BJ (cell line): ENCODE results near the gene PEX3. TPM values are rescaled to one million over a fixed set of nuclear protein-coding genes. Genes with fewer than 3 reads are reported as not detected.
A peak's percentile ranks its signal among the peaks of the same experiment; 100 is the strongest.

Experiments
- CTCF ChIA-PET: fragments of 350-600 bp; formaldehyde crosslinking; extraction: SDS; loops from one replicate; lab custom pipeline; 2021; ENCODE audit warnings: antibody characterized with exemption, inconsistent platforms; lab: Yijun Ruan, JAX
- POLR2A ChIA-PET: fragments of 300-600 bp; sonication (Branson Sonifier 250); formaldehyde crosslinking; extraction: SDS; loops from one replicate; lab custom pipeline; 2021; ENCODE audit warnings: antibody characterized with exemption; lab: Charles Lee
- DNase-seq: peaks from one replicate; pipeline ENCODE4 v3.0.0-alpha.2; 2011; ENCODE audit warnings: low read depth
- H3K27me3 ChIP-seq: 2 replicates; pipeline ENCODE4 v1.6.0; 2011; ENCODE audit warnings: low read length; ENCODE audit not compliant: control insufficient read depth, insufficient read depth
- H3K36me3 ChIP-seq: 2 replicates; pipeline ENCODE4 v1.5.1; 2011; ENCODE audit warnings: low read length; ENCODE audit not compliant: control insufficient read depth, insufficient read depth
- H3K4me3 ChIP-seq: 2 replicates; pipeline ENCODE4 v1.5.1; 2011; ENCODE audit warnings: low read depth, mild to moderate bottlenecking, control low read depth, low read length
- polyA plus RNA-seq: library from polyadenylated mRNA; depleted of rRNA; stranded (reverse); fragments of >200 nt; gene quantifications from 2 replicates; pipeline ENCODE4 v1.2.3, GENCODE V29; 2011
- TF ChIP-seq, protein P1 (sequence below): IDR thresholded peaks from 2 replicates; pipeline ENCODE4 v1.5.1; 2011; ENCODE audit warnings: low read depth, mild to moderate bottlenecking, control low read depth, inconsistent platforms, low read length, moderate library complexity; ENCODE audit not compliant: insufficient read depth

Gene PEX3
- polyA plus RNA-seq, 1 experiment: 19.7 TPM

DNA sequence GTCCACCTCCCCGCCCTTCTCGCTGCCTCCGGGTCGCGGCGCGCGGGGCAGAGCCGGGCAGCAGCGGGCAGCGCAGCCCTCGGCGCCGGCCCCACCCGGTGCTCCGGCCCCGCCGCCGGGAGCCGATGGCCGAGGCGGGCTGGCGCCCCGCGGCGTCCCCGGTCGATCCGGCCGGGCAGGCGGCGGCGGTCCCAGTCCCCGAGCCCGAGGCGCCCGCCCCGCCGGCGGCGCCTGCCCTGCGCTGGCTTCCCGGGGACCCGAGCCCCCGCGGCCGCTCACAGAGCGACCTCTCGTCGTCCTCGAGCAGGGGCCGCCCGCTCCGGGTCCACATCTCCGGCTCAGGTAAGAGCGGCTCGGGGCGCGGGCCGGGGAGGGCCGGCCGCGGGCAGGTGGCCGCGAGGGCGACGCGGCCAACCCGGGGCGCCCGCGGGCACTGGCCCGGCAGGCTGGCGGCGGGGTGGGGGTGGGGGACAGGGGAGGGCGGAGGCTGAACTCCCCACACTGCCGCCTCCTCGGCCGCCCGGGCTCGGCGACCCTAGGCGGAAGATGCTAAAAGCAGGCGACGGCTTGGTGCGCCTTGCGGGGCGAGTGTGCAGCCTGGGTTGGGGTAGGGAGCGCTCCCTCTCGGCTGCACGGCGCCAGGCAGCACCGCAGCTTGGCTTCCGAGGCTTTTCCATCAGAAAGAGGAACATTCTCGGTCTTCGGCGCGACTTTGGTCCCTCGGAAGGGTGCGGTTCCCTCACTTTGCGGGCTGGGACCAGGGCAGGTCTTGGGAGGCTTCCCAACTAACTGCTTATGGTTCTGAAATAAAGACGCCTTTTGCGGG, 86.5 kb downstream of the PEX3 start:
- peak overlapping the region; percentile 47 for H3K4me3 ChIP-seq
- POLR2A ChIA-PET: no interaction called here
- CTCF ChIA-PET: interaction anchor here (0.9 to 1.9 kb wide), 5 partner anchors 12 to 476 kb away, joined by 3 to 9 read pairs (median 4); no protein-coding TSS in a partner anchor
- TF ChIP-seq, protein P1, sequence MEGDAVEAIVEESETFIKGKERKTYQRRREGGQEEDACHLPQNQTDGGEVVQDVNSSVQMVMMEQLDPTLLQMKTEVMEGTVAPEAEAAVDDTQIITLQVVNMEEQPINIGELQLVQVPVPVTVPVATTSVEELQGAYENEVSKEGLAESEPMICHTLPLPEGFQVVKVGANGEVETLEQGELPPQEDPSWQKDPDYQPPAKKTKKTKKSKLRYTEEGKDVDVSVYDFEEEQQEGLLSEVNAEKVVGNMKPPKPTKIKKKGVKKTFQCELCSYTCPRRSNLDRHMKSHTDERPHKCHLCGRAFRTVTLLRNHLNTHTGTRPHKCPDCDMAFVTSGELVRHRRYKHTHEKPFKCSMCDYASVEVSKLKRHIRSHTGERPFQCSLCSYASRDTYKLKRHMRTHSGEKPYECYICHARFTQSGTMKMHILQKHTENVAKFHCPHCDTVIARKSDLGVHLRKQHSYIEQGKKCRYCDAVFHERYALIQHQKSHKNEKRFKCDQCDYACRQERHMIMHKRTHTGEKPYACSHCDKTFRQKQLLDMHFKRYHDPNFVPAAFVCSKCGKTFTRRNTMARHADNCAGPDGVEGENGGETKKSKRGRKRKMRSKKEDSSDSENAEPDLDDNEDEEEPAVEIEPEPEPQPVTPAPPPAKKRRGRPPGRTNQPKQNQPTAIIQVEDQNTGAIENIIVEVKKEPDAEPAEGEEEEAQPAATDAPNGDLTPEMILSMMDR: peak; percentile 75
- no peak for DNase-seq
- no peaks in the 10 kb centered on the region for H3K36me3 ChIP-seq
- peaks cover 2% of the 10 kb centered on the region; the same call in 1 of the 2 replicates for H3K27me3 ChIP-seq

DNA sequence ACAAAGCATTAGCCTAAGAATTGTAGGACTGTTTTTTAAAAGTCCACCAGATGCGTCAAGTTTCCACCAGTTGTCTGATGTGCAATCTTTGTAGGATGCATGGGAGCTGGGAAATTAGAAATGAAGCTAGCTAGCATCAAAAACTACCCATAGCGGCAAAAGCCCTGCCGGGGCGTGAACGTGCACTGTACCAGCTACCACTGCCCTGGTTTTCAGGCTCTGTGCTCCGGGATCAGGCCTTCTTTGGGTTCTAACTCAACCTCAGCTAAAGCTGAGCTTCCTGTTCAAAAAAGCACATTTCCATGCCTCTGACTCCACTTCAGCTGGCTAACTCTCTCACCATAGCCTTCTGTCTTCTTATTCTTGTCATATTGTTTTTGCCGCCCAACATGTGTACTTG, 87.8 kb downstream of the PEX3 start:
- H3K27me3 ChIP-seq: no peaks in the 10 kb centered on the region; the same call in 1 of the 2 replicates
- no peak for DNase-seq
- TF ChIP-seq, protein P1: no peak
- ChIA-PET POLR2A (no interaction called here), CTCF (interaction anchor here (0.8 to 1.8 kb wide), 2 partner anchors 11 to 18 kb away, joined by 3 to 8 read pairs; no protein-coding TSS in a partner anchor)
- H3K36me3 ChIP-seq: no peaks in the 10 kb centered on the region
- H3K4me3 ChIP-seq: no peak overlapping the region

DNA sequence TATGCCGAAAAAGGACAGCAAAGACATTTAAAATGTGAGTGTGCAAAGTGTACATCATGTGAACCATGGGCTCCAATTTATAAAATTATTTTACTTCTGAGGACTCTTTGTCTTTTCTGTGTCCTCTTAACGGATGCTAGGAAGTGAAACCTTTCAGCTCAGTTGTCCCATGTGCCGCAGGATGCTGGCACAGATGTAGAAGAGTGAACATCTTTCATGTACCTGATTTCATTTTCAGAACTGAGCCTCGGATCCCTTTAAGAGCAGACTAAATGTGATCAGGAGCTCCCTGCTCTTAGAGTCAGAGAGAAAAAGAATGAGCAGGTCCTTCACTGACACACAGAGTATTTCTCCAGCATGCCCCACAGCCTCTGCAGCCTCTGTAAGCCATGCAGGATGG, 88.5 kb downstream of the PEX3 start:
- ChIA-PET POLR2A (no interaction called here), CTCF (interaction anchor here (1.8 kb wide), 1 partner anchor 11 kb away, joined by 8 read pairs; no protein-coding TSS in a partner anchor)
- TF ChIP-seq, protein P1: no peak
- no peak for DNase-seq
- Histone ChIP-seq H3K36me3 (no peaks in the 10 kb centered on the region), H3K27me3 (no peaks in the 10 kb centered on the region; the same call in 1 of the 2 replicates), H3K4me3 (no peak overlapping the region)

DNA sequence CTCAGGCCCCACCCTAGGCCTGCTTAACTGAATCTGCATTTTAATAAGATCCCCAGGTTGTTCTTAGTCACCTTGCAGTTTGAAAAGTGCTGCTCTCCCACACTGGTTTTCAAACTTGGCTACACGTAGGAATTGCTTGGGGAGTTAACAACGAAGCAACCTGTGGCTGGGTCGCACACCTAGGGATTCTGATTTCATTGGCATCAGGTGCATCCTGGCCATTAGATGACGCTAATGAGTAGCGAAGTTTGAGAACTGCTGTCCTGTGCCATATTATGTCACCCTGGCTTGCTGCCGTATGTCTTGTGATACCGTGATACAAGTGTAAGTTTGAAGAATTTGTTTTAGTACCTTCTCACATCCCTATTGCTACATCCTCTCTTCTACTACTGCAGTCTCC, 89.1 kb downstream of the PEX3 start:
- no peak for DNase-seq
- TF ChIP-seq, protein P1: no peak
- Histone ChIP-seq H3K36me3 (no peaks in the 10 kb centered on the region), H3K27me3 (no peaks in the 10 kb centered on the region; the same call in 1 of the 2 replicates), H3K4me3 (no peak overlapping the region)
- ChIA-PET CTCF (interaction anchor here (1.8 kb wide), 1 partner anchor 10 kb away, joined by 8 read pairs; no protein-coding TSS in a partner anchor), POLR2A (no interaction called here)

DNA sequence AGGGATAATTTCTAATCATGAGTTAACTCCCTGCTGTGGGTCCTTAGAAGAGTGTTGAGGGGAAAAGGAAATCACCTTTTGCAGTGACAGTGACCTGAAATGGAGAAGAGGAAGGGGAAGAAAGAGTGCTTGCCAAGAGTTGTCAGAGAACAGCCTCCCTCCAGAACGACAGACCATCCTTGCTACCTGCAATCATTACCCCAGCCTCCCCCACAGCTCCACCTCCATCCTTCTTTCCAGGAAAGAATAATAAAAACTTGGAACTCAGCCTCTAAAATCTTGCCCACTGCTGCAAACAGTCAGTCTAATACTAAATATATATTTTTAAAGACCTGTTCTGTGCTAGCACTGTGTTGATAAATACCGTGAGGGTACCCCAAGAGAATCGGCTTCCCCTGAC, 89.6 kb downstream of the PEX3 start:
- no peak overlapping the region for H3K4me3 ChIP-seq
- ChIA-PET CTCF (no interaction called here), POLR2A (no interaction called here)
- DNase-seq: no peak
- TF ChIP-seq, protein P1: no peak
- H3K36me3 ChIP-seq: no peaks in the 10 kb centered on the region
- H3K27me3 ChIP-seq: no peaks in the 10 kb centered on the region; the same call in 1 of the 2 replicates
